H9 (cell line): ENCODE results near the gene EIF3B. TPM values are rescaled to one million over a fixed set of nuclear protein-coding genes. Genes with fewer than 3 reads are reported as not detected.
"Not testable (repeated sequence)": the region's sequence is repeated elsewhere in the genome, so short reads cannot be mapped to it uniquely, and the experiment has no call there.

Experiments used
- DNase-seq: peaks from one replicate; pipeline ENCODE4 v3.0.0-alpha.2; 2017
- H2AFZ ChIP-seq: one replicate; pipeline ENCODE4 v1.6.1; 2013; ENCODE audit warnings: mild to moderate bottlenecking, low read length, control low read depth, moderate library complexity
- H2AK5ac ChIP-seq: 2 replicates; pipeline ENCODE4 v1.6.1; 2013; ENCODE audit warnings: low read length, control low read depth, mixed read lengths; ENCODE audit not compliant: insufficient read length
- H2BK120ac ChIP-seq: one replicate; pipeline ENCODE4 v1.6.1; 2013; ENCODE audit warnings: low read depth, mild to moderate bottlenecking, low read length, control low read depth, inconsistent platforms; ENCODE audit not compliant: poor library complexity, severe bottlenecking
- H2BK12ac ChIP-seq: 2 replicates; pipeline ENCODE4 v1.6.1; 2013; ENCODE audit warnings: low read length, control low read depth, mixed read lengths, low read depth; ENCODE audit not compliant: insufficient read length
- H2BK15ac ChIP-seq: 2 replicates; pipeline ENCODE4 v1.6.1; 2013; ENCODE audit warnings: low read depth, low read length, control low read depth
- H2BK20ac ChIP-seq: one replicate; pipeline ENCODE4 v1.6.1; 2013; ENCODE audit warnings: low read depth, mild to moderate bottlenecking, low read length, control low read depth, inconsistent platforms; ENCODE audit not compliant: poor library complexity, severe bottlenecking
- H2BK5ac ChIP-seq: 2 replicates; pipeline ENCODE4 v1.6.1; 2013; ENCODE audit warnings: low read length, control low read depth, mixed read lengths; ENCODE audit not compliant: insufficient read length
- H3K14ac ChIP-seq: 2 replicates; pipeline ENCODE4 v1.6.1; 2013; ENCODE audit warnings: low read length, control low read depth; ENCODE audit not compliant: insufficient read depth
- H3K18ac ChIP-seq: 2 replicates; pipeline ENCODE4 v1.6.1; 2013; ENCODE audit warnings: low read depth, mild to moderate bottlenecking, mixed read lengths, low read length, control low read depth; ENCODE audit not compliant: insufficient read length
- H3K23ac ChIP-seq: 2 replicates; pipeline ENCODE4 v1.6.1; 2013; ENCODE audit warnings: low read length, control low read depth, mixed read lengths, low read depth; ENCODE audit not compliant: insufficient read length
- H3K23me2 ChIP-seq: 2 replicates; pipeline ENCODE4 v1.6.1; 2013; ENCODE audit warnings: low read depth, mild to moderate bottlenecking, mixed read lengths, low read length, control low read depth; ENCODE audit not compliant: insufficient read length, poor library complexity, severe bottlenecking
- H3K27ac ChIP-seq: 2 replicates; pipeline ENCODE4 v1.5.1; 2013; ENCODE audit warnings: low read length, control low read depth, mixed read lengths, low read depth; ENCODE audit not compliant: insufficient read length
- H3K27me3 ChIP-seq: 2 replicates; pipeline ENCODE4 v1.6.1; 2013; ENCODE audit warnings: low read length, control low read depth, inconsistent platforms; ENCODE audit not compliant: insufficient read depth
- H3K4ac ChIP-seq: 2 replicates; pipeline ENCODE4 v1.6.1; 2013; ENCODE audit warnings: low read depth, mild to moderate bottlenecking, control low read depth, inconsistent platforms, low read length, moderate library complexity
- H3K4me1 ChIP-seq: 2 replicates; pipeline ENCODE4 v1.6.1; 2013; ENCODE audit warnings: low read length, control low read depth, inconsistent platforms; ENCODE audit not compliant: insufficient read depth
- H3K4me2 ChIP-seq: 2 replicates; pipeline ENCODE4 v1.6.1; 2013; ENCODE audit warnings: low read length, control low read depth, mixed read lengths; ENCODE audit not compliant: insufficient read length, insufficient read depth
- H3K56ac ChIP-seq: 2 replicates; pipeline ENCODE4 v1.6.1; 2013; ENCODE audit warnings: low read depth, mild to moderate bottlenecking, mixed read lengths, low read length, control low read depth; ENCODE audit not compliant: insufficient read length
- H3K79me1 ChIP-seq: 2 replicates; pipeline ENCODE4 v1.6.1; 2013; ENCODE audit warnings: low read depth, mild to moderate bottlenecking, moderate library complexity, low read length, control low read depth, inconsistent platforms; ENCODE audit not compliant: insufficient read depth, poor library complexity, severe bottlenecking
- H3K79me2 ChIP-seq: 2 replicates; pipeline ENCODE4 v1.6.1; 2013; ENCODE audit warnings: low read length, control low read depth, inconsistent platforms; ENCODE audit not compliant: insufficient read depth
- H3K9ac ChIP-seq: 2 replicates; pipeline ENCODE4 v1.6.1; 2013; ENCODE audit warnings: low read length, control low read depth, mixed read lengths; ENCODE audit not compliant: insufficient read length; ENCODE audit errors: extremely low read depth
- H3K9me3 ChIP-seq: one replicate; pipeline ENCODE4 v1.6.1; 2013; ENCODE audit warnings: low read depth, low read length, inconsistent platforms; ENCODE audit not compliant: control insufficient read depth
- H3T11ph ChIP-seq: one replicate; pipeline ENCODE4 v1.6.1; 2013; ENCODE audit warnings: mild to moderate bottlenecking, low read length, control low read depth, inconsistent platforms
- H4K20me1 ChIP-seq: one replicate; pipeline ENCODE4 v1.6.1; 2013; ENCODE audit not compliant: control insufficient read depth, insufficient read length, insufficient read depth
- H4K5ac ChIP-seq: 2 replicates; pipeline ENCODE4 v1.6.1; 2013; ENCODE audit warnings: low read depth, mild to moderate bottlenecking, mixed read lengths, low read length, control low read depth; ENCODE audit not compliant: insufficient read length
- H4K8ac ChIP-seq: replicated peaks from 2 replicates; pipeline ENCODE4 v1.6.1; 2013; ENCODE audit warnings: low read length, control low read depth, mixed read lengths, low read depth; ENCODE audit not compliant: insufficient read length
- H4K91ac ChIP-seq: 2 replicates; pipeline ENCODE4 v1.6.1; 2013; ENCODE audit warnings: low read depth, mild to moderate bottlenecking, moderate library complexity, mixed read lengths, low read length, control low read depth; ENCODE audit not compliant: insufficient read length
- H3K27ac Mint-ChIP-seq, 3 experiments: 2 replicates in 2 of 3; 3 replicates in 1 of 3; pipeline ENCODE4 v1.8.0; 2020 to 2021; ENCODE audit warnings: mixed read lengths in 3 of 3, mild to moderate bottlenecking in 1 of 3, moderate library complexity in 1 of 3
- H3K27me3 Mint-ChIP-seq: 2 replicates; pipeline ENCODE4 v1.8.0; 2021; ENCODE audit warnings: low read depth, mild to moderate bottlenecking, moderate library complexity, mixed read lengths
- H3K36me3 Mint-ChIP-seq, 3 experiments: 2 replicates in 2 of 3; 3 replicates in 1 of 3; pipeline ENCODE4 v1.8.0; 2020 to 2021; ENCODE audit warnings: low read depth in 3 of 3, mixed read lengths in 3 of 3; ENCODE audit not compliant: insufficient read depth in 1 of 3
- H3K4me1 Mint-ChIP-seq, 2 experiments: 2 replicates each; pipeline ENCODE4 v1.8.0; 2020; ENCODE audit warnings: mixed read lengths in 2 of 2
- H3K4me3 Mint-ChIP-seq, 2 experiments: 2 replicates in 1 of 2; 3 replicates in 1 of 2; pipeline ENCODE4 v1.8.0; 2020 to 2021; ENCODE audit warnings: mild to moderate bottlenecking in 2 of 2, mixed read lengths in 2 of 2, moderate library complexity in 1 of 2
- H3K9me3 Mint-ChIP-seq, 2 experiments: 2 replicates in 1 of 2; 3 replicates in 1 of 2; pipeline ENCODE4 v1.8.0; 2020; ENCODE audit warnings: mild to moderate bottlenecking in 2 of 2, mixed read lengths in 2 of 2, moderate library complexity in 1 of 2
- WGBS: extraction: QIAGEN DNeasy Blood & Tissue Kit; methylation state at CpG from one replicate; pipeline ENCODE4 v1.1.7; 2013; ENCODE audit warnings: missing lambda C conversion rate, low lambda C conversion rate, mixed read lengths; ENCODE audit not compliant: insufficient read length; ENCODE audit errors: extremely low coverage; 5-methylcytosine and 5-hydroxymethylcytosine counted together
- total RNA-seq: library from RNA; stranded (reverse); gene quantifications from 2 replicates; pipeline ENCODE4 v1.2.1, GENCODE V29; 2021
- TF ChIP-seq, protein P1 (sequence below): fragments of 200-600 bp; sonication (generic); conservative IDR thresholded peaks from 3 replicates; pipeline ENCODE4 v1.8.0; 2021; ENCODE audit warnings: antibody characterized with exemption, mild to moderate bottlenecking

The EIF3B gene
- total RNA-seq, 1 experiment from 2014 or later: 337 TPM

DNA sequence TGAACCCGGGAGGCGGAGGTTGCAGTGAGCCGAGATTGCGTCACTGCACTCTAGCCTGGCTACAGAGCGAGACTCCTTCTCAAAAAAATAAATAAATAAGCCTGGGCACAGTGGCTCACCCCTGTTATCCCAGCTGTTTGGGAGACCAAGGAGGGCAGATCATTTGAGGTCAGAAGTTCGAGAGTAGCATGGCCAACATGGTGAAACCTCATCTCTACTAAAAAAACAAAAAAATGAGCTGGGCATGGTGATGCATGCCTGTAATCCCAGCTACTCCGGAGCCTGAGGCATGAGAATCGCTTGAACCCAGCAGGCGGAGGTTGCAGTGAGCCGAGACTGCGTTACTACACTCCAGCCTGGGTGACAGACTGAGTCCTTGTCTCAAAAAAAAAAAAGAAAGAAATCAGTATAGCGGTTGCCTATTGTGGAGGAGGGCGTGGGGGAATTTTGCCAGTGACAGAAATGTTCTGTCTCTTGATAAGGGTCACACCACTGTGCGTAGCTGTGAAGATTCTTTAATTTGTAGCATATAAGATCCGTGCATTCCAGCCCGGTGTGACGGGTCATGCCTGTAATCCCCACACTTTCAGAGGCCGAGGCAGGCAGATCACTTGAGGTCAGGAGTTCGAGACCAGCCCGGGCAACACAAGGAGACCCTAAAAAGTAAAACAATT lies 17.9 kb upstream of the EIF3B start:
- H3K79me1 ChIP-seq: no peaks in the 10 kb centered on the region
- no peak overlapping the region for H3K4ac ChIP-seq
- no peak overlapping the region for H2BK120ac ChIP-seq
- H2AFZ ChIP-seq: no peak overlapping the region
- no peak overlapping the region for H3K18ac ChIP-seq
- no peak overlapping the region for H2BK15ac ChIP-seq
- Mint-ChIP-seq H3K27me3 (no peaks in the 10 kb centered on the region), H3K4me1 (no peaks in the 10 kb centered on the region), H3K4me3 (no peak overlapping the region), H3K27ac (no peak overlapping the region), H3K9me3 (no peaks in the 10 kb centered on the region), H3K36me3 (peaks cover 0 to 26% (median 6%) of the 10 kb centered on the region in 3 experiments; a peak in 5 of 7 replicates)
- no peaks in the 10 kb centered on the region for H4K20me1 ChIP-seq
- H3T11ph ChIP-seq: no peak overlapping the region
- DNase-seq: no peak
- no peaks in the 10 kb centered on the region for H3K27me3 ChIP-seq
- no peaks in the 10 kb centered on the region for H3K4me1 ChIP-seq
- H3K27ac ChIP-seq: no peak overlapping the region
- no CpG with 5 or more reads among the region's 20 CpGs for WGBS
- H4K5ac ChIP-seq: no peak overlapping the region
- no peaks in the 10 kb centered on the region for H3K79me2 ChIP-seq
- no peaks in the 10 kb centered on the region for H3K9me3 ChIP-seq
- TF ChIP-seq, protein P1, sequence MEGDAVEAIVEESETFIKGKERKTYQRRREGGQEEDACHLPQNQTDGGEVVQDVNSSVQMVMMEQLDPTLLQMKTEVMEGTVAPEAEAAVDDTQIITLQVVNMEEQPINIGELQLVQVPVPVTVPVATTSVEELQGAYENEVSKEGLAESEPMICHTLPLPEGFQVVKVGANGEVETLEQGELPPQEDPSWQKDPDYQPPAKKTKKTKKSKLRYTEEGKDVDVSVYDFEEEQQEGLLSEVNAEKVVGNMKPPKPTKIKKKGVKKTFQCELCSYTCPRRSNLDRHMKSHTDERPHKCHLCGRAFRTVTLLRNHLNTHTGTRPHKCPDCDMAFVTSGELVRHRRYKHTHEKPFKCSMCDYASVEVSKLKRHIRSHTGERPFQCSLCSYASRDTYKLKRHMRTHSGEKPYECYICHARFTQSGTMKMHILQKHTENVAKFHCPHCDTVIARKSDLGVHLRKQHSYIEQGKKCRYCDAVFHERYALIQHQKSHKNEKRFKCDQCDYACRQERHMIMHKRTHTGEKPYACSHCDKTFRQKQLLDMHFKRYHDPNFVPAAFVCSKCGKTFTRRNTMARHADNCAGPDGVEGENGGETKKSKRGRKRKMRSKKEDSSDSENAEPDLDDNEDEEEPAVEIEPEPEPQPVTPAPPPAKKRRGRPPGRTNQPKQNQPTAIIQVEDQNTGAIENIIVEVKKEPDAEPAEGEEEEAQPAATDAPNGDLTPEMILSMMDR: no peak
- no peak overlapping the region for H2BK5ac ChIP-seq
- H2AK5ac ChIP-seq: no peak overlapping the region
- H4K8ac ChIP-seq: no peak overlapping the region
- no peak overlapping the region for H2BK20ac ChIP-seq
- no peak overlapping the region for H4K91ac ChIP-seq
- H3K4me2 ChIP-seq: no peak overlapping the region
- no peak overlapping the region for H2BK12ac ChIP-seq
- H3K9ac ChIP-seq: no peak overlapping the region
- H3K14ac ChIP-seq: no peak overlapping the region
- no peak overlapping the region for H3K23ac ChIP-seq
- no peak overlapping the region for H3K56ac ChIP-seq
- H3K23me2 ChIP-seq: no peaks in the 10 kb centered on the region

DNA sequence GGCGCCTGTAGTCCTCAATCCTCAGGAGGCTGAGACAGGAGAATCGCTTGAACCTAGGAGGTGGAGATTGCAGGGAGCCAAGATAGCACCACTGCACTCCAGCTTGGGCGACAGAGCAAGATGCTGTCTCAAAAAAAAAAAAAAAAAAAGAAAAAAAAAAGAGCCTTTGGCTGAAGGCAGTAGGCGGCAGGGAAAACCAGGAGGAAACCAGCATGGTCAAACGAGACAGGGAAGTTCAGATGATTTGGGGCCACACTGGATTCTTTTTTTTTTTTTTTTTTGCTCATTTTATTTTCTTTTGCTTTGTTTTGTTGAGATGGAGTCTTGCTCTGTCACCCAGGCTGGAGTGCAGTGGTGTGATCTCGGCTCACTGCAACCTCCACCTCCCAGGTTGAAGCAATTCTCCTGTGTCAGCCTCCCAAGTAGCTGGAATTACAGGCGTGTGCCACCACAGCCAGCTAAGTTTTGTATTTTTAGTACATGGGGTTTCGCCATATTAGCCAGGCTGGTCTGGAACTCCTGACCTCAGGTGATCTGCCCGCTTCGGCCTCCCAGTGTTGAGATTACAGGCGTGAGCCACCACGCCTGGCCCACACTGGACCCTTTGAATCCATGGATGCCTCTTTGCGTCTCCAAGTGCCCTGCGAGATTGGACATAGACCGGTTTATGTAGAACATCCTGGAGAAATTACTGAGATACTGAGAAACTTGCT lies 7.1 kb upstream of the EIF3B start:
- H3K4me3 Mint-ChIP-seq, H3K14ac ChIP-seq, H3T11ph ChIP-seq, H4K20me1 ChIP-seq, H2BK5ac ChIP-seq, H3K4ac ChIP-seq, H3K23me2 ChIP-seq, H2AK5ac ChIP-seq, H3K56ac ChIP-seq, H3K9me3 ChIP-seq, H3K4me1 ChIP-seq, H3K27me3 ChIP-seq, H3K27me3 Mint-ChIP-seq, H3K27ac ChIP-seq, H3K79me2 ChIP-seq, H3K23ac ChIP-seq, DNase-seq, H3K79me1 ChIP-seq, H2BK12ac ChIP-seq, H2BK20ac ChIP-seq, H3K9ac ChIP-seq, H2AFZ ChIP-seq, H3K4me2 ChIP-seq, H3K4me1 Mint-ChIP-seq, H3K18ac ChIP-seq, H4K8ac ChIP-seq, H2BK15ac ChIP-seq, H2BK120ac ChIP-seq, H4K91ac ChIP-seq, H4K5ac ChIP-seq, H3K9me3 Mint-ChIP-seq: not testable (repeated sequence)
- H3K27ac Mint-ChIP-seq: peak overlapping the region in 1 of 3 experiments; percentile 62; a peak in 1 of 7 replicates
- peaks cover 5 to 24% (median 15%) of the 10 kb centered on the region in 3 experiments; a peak in 6 of 7 replicates for H3K36me3 Mint-ChIP-seq
- no CpG with 5 or more reads among the region's 15 CpGs for WGBS
